ENCODE results near the gene RAB20.

Gene RAB20

GRCh38 chr13:110572778-110573118 lies 11.2 kb upstream of the RAB20 start (continued):
- TF ChIP-seq CREB5 (CRISPR knock-in tag; IDR thresholded peaks at IDR 0.05; ENCODE audit: low read depth), result no peak
- TF ChIP-seq CSDC2 (CRISPR knock-in tag; IDR thresholded peaks at IDR 0.05), result no peak
- no peak for TF ChIP-seq PPARA (CRISPR knock-in tag; IDR thresholded peaks at IDR 0.05; ENCODE audit: borderline replicate concordance)
- no peak for TF ChIP-seq SNAI2 (CRISPR knock-in tag; IDR thresholded peaks at IDR 0.05)
- TF ChIP-seq ZC3H10 (CRISPR knock-in tag; IDR thresholded peaks at IDR 0.05), result no peak
- no peak for TF ChIP-seq ZNF8 (CRISPR knock-in tag; IDR thresholded peaks at IDR 0.05)

- no peak for ATAC-seq
- TF ChIP-seq ISL1 (CRISPR knock-in tag; IDR thresholded peaks at IDR 0.05) (no peak), SNAI2 (CRISPR knock-in tag; IDR thresholded peaks at IDR 0.05) (no peak), ZNF8 (CRISPR knock-in tag; IDR thresholded peaks at IDR 0.05) (no peak), ZFP30 (CRISPR knock-in tag; IDR thresholded peaks at IDR 0.05) (no peak), TSHZ2 (CRISPR knock-in tag; IDR thresholded peaks at IDR 0.05) (no peak), CSDC2 (CRISPR knock-in tag; IDR thresholded peaks at IDR 0.05) (no peak), ZNF70 (CRISPR knock-in tag; IDR thresholded peaks at IDR 0.05) (no peak), PATZ1 (CRISPR knock-in tag; IDR thresholded peaks at IDR 0.05; ENCODE audit: borderline replicate concordance) (no peak), ARNTL (CRISPR knock-in tag; IDR thresholded peaks at IDR 0.05; ENCODE audit: borderline replicate concordance, low read depth) (no peak), BACH2 (CRISPR knock-in tag; IDR thresholded peaks at IDR 0.05; ENCODE audit: borderline replicate concordance) (no peak), ZFP3 (CRISPR knock-in tag; IDR thresholded peaks at IDR 0.05) (no peak)
Observed at GRCh38 chr13:110571896-110572777, 10.6 kb upstream of the RAB20 start.

GRCh38 chr13:110570886-110571285 lies 9.4 kb upstream of the RAB20 start:
- TF ChIP-seq ISL1 (CRISPR knock-in tag; IDR thresholded peaks at IDR 0.05) (no peak), BACH2 (CRISPR knock-in tag; IDR thresholded peaks at IDR 0.05; ENCODE audit: borderline replicate concordance) (no peak), ZFP30 (CRISPR knock-in tag; IDR thresholded peaks at IDR 0.05) (no peak), RARB (CRISPR knock-in tag; IDR thresholded peaks at IDR 0.05) (no peak), ESRRG (CRISPR knock-in tag; IDR thresholded peaks at IDR 0.05) (no peak), ARNTL (CRISPR knock-in tag; IDR thresholded peaks at IDR 0.05; ENCODE audit: borderline replicate concordance, low read depth) (no peak), PATZ1 (CRISPR knock-in tag; IDR thresholded peaks at IDR 0.05; ENCODE audit: borderline replicate concordance) (no peak), PPARA (CRISPR knock-in tag; IDR thresholded peaks at IDR 0.05; ENCODE audit: borderline replicate concordance) (no peak), POU6F1 (CRISPR knock-in tag; IDR thresholded peaks at IDR 0.05; ENCODE audit: borderline replicate concordance, low read depth) (no peak), CSDC2 (CRISPR knock-in tag; IDR thresholded peaks at IDR 0.05) (no peak), GLIS3 (CRISPR knock-in tag; IDR thresholded peaks at IDR 0.05) (no peak), TCF4 (CRISPR knock-in tag; IDR thresholded peaks at IDR 0.05; ENCODE audit: borderline replicate concordance) (no peak), ZNF565 (CRISPR knock-in tag; conservative IDR thresholded peaks at IDR 0.05; ENCODE audit: low read depth) (no peak), ZC3H10 (CRISPR knock-in tag; IDR thresholded peaks at IDR 0.05) (no peak), ZNF70 (CRISPR knock-in tag; IDR thresholded peaks at IDR 0.05) (no peak), OSR1 (CRISPR knock-in tag; IDR thresholded peaks at IDR 0.05) (no peak), ZFP3 (CRISPR knock-in tag; IDR thresholded peaks at IDR 0.05) (no peak), CSRNP3 (CRISPR knock-in tag; IDR thresholded peaks at IDR 0.05) (no peak), SNAI2 (CRISPR knock-in tag; IDR thresholded peaks at IDR 0.05) (no peak), TSHZ2 (CRISPR knock-in tag; IDR thresholded peaks at IDR 0.05) (no peak)
- ATAC-seq, result no peak
